NCI-H526 (cell line): ENCODE data around the gene TOM1L2.

Experiments
- DNase-seq, 2 experiments: peaks; one replicate each; lab custom pipeline; 2025; lab: John Stamatoyannopoulos, UW

Gene TOM1L2

GRCh38 chr17:17994271-17995069 lies 22.3 kb upstream of the TOM1L2 start:
- DNase-seq = peak in 1 of 2 experiments; percentile 50

DNA sequence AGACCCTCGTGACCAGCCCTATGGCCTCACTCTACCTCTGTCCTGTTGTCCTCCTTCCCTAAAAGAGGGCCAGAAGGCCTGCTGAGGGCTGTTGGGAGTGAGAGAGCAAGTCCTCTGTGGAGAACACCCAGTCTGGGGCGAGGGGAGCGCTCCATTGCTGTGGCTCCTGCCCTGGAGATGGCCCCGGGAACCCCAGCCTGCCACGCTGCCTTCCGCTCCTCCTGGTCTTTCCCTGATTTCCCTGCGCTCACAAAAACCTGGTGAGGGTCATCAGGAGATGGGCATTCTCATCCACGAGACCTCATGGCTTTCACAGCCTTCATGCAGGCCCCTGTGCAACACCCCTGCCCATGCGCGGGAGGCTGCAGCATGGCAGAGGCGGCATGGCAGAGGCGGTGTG lies 21.7 kb upstream of the TOM1L2 start:
- DNase-seq = no peak

DNA sequence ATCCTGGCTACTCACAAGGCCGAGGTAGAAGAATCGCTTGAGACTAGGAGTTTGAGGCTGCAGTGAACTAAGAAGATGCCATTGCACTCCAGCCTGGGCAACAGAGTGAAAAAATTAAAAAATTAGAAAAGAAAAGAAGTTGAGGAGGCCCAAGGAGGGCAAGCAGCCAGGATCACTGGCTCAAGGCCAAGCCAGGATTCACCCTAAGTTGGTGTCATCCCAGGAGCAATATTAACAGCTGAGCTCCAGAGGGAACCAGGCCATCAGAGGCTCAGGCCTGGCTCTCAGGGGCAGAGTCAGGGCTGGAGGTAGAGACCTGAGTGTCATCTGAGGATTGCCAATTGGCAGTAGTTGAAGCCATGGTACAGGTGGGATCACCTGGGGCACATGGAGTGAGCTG lies 21.2 kb upstream of the TOM1L2 start:
- no peak for DNase-seq

- no peak for DNase-seq
These were observed 18.1 kb upstream of the TOM1L2 start for GRCh38 chr17:17990282-17990681.

- no peak for DNase-seq
These were observed 17.4 kb upstream of the TOM1L2 start for GRCh38 chr17:17989618-17990017.

- DNase-seq = no peak
These were observed 16.9 kb upstream of the TOM1L2 start for GRCh38 chr17:17989081-17989480.

GRCh38 chr17:17988427-17988945 lies 16.3 kb upstream of the TOM1L2 start:
- no peak for DNase-seq

DNA sequence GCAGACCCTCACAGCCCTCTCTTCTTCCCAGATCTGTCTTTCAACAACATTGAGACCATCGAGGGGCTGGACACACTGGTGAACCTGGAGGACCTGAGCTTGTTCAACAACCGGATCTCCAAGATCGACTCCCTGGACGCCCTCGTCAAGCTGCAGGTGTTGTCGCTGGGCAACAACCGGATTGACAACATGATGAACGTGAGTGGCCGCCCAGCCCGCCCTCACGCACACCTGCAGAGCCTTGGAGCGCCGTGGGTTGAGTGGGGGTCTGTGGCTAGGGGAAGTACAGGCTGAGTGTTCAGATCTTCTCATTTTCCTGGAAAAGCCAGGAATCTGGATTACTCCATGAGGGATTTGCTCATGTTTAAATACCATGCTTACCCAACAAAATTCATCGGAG lies 15.7 kb upstream of the TOM1L2 start:
- peak in 1 of 2 experiments; percentile 9 for DNase-seq

GRCh38 chr17:17987187-17987896 lies 15.1 kb upstream of the TOM1L2 start:
- DNase-seq = no peak

- no peak for DNase-seq
These were observed 13.4 kb upstream of the TOM1L2 start for GRCh38 chr17:17985555-17985954.

DNA sequence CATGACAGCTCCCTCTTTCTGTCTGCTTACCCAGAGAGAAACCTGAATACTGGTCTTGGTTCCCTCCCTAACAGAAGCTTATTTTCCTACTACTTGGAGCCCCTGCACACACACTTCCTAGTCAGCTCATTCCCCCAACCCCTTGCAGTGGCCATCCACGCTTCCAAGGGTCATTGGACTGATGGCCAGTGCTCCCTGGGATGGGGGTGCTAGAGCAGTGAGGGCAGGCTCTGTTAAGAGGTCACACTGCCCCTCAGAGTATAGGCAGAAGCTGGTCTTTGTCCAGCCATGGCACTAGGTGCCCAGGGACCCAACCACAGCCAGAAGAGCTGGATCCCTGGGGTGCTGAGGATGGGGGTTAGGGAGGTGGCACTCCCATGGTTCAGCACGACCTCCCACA lies 13.0 kb upstream of the TOM1L2 start:
- DNase-seq = no peak

DNA sequence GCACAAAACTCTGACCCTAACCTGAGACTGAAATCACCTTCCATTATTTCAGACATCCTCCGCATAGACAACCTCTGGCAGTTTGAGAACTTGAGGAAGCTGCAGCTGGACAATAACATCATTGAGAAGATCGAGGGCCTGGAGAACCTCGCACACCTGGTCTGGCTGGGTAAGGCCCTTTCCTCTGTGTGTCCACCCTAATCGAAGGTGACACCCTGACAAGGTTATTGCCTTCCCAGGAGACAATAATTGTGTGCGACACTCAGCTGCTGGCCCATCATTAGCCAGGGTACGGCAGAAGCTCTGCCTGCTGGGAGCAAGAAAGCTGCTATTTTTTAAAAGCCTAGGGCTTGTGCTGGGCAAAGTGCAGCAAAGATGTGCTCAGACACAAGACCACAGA lies 11.6 kb upstream of the TOM1L2 start:
- DNase-seq = no peak

DNA sequence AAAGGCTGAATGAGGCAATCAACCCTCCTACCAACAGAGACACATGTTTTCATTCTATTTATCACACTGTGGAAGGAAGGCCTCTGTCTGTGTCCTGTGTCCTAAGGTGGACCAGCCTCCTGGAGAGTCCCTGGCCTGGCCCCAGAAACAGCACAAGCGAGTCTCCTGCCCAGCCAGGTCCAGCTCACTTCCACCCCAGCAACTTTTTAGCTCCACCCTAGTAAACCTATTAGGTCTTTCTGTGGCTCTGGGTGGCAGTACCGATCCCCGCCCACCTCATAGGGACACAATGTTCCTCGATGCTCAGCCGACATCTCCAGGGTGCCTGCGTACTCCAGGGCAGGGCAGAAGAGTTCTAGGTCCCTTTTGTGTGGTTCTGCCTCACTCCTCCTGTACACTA lies 11.2 kb upstream of the TOM1L2 start:
- no peak for DNase-seq

DNA sequence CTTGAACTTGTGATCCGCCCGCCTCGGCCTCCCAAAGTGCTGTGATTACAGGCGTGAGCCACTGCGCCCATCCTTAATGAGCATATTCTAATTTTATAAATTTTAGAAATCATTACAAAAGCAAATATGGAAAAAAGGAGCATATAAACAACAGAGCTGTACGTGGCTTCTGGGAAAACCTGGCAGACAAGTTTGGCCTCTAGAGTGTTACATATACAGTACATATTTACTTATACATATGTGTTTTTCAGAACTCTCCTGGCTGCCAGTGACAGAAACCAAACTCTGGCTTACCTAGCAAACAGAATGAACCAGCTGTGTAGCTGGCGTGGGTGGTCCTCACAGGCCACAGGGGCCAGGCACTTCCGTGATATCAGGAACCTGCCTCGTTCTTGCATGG lies 10.6 kb upstream of the TOM1L2 start:
- DNase-seq = no peak

DNA sequence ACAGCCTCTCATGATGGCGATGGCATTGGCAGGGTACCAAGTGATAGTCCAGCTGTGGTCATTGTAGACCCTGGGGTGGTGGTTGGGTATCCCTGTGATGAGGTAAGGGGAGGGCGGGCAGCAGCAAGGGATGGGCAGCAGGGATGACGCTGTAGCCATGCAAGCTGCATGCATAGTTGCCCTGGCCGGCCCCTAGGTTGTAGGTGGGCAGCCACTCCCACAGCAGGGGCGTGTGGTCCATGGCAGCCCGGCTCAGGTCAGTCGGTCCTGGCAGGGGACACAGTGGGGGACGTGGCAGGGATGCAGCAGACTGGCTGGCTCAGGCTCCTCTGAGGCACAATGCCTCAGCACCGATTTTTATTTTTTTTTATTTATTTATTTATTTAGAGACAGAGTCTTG lies 9.1 kb upstream of the TOM1L2 start:
- no peak for DNase-seq

DNA sequence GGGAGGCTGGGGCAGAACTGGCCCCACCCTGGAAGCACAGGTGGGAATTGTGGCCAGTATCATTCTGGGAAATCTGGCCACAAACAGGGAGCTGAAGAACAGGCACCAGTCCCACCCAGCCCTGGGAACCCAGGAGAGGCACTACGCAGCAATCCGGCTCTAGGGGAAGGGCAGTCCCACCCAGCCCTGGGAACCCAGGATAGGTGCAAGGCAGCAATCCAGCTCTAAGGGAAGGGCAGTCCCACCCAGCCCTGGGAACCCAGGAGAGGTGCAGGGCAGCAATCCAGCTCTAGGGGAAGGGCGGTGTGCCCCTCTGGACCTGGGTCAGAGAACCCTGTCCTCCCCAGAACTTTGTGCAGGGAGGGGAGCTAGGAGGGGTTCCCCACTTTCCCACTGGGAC lies 7.6 kb upstream of the TOM1L2 start:
- DNase-seq = no peak

DNA sequence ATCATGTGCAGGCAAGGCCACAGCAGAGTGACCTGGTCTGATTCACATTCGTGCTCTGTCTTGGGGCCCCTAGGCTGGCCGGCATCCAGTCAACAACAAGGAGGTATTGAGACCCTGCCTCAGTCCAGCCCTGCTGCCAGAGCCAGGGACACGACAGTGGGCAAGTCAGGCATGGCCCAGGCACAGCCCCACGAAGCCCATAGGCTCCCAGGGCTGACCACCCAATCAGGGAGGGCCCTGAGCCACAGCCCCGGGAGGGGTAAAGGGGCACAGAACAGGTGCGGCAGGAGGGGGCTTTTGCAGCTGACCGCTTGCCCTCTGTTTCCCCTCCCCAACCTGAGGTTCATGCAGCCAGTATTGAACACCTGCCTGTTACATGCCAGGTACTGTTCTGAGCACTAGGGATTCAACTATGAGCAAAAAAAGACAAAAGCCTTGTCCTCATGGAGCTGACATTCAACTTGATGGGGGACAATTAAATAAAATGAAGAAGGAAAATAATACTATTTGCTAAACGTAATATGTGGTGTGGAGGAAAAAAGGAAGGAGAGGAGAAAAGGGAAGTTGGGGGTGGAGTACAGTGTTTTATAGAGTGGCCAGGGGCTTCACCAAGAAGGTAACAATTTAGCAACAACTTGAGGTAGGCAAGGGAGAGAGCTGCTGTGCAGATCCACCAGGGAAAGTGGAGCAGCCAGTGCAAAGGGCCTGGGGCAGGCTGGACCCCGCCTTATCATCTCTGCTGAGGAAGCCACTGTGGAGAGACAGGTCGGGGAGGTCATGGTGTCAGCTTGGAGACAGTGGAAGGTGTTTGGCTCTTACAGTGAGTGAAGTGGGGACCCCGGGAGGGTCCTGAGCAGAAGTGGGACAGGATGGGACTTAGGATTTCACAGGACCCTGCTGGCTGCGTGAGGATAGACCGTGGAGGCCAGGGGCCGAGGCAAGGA lies 6.6 kb upstream of the TOM1L2 start:
- DNase-seq = no peak

DNA sequence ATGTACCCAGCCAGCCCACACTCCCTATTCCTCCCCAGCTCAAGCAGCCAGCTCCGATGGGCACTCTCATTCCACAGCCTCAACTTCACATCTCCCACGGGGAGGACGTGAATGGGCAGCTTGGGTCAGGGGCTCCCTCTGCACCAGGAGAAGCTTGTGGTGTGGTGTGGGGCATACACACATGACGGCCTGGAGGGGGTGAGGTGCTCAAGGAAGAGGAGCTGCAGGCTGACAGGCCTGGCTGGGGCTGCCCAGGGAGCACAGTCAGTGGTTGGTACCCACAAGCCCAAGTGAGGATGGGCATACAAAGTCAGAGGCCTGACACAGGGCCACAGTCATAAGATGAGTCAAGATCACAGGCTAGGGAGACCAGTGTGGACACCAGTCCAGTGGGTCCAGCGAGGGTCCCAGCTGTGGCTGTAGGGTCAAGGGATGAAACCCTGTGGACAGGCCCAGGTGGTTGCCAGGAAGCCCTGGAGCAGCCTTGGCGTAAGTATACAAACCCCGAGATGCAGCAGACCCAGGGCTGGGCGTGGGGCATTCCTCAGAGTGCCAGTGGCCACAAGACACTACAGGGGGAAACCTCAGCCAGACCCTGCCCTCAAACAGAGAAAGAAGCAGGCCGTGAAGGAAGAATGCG lies 4.9 kb upstream of the TOM1L2 start:
- DNase-seq = no peak

DNA sequence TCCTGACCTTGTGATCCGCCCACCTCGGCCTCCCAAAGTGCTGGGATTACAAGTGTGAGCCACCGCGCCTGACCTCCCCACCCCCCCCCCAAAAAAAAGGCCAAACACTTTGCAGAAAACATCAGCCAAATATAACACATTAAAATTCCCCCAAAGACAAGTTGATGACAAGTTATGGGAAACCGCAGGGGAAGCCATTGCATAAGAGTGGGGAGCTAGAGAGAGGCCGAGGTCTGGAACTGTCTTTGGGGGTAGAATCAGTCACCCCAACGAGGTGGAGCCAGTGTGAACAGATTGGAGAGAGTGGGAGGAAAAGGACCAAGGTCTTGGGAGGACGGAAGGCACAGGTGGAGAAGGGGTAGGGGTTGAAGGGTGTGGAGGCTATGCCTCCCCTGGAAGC lies 3.2 kb upstream of the TOM1L2 start:
- no peak for DNase-seq

- DNase-seq = no peak
These were observed 703 bp upstream of the TOM1L2 start for GRCh38 chr17:17972952-17973254.

DNA sequence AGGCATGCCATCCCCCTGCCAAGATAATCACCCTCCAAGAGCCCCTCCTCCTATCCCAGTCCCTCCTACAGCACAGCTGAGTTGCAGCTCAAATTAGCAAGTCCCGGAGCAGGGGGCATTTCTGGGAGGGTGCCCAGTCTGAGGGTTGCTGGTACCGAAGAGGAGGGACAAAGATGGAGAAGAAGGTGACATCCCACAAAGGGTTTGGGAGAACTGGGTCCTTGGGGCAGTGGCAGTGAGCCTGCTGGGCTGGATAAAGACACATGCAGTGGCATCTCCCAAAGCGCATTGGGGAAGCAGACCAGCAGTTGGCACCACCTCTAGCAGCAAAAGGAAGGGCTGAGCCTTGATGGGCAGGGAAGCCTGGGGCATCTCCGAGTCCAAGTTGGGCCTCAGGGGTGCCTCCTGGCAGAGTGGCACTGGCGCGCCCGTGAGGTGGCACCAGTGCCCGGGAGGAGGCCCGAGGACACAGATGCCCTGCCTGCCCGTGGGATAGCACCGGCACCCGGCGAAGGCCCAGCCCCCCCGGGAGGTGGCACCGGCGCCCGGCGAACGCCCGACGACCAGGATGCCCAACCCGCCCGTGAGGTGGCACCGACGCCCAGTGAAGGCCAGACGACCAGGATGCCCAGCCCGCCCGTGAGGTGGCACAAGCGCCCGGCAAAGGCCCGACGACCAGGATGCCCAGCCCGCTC lies 622 bp downstream of the TOM1L2 start:
- DNase-seq = no peak
